ENCODE data around the gene PLEKHJ1. TPM values are rescaled to one million over a fixed set of nuclear protein-coding genes. Genes with fewer than 3 reads are reported as not detected.
A peak's percentile ranks its signal among the peaks of the same experiment; 100 is the strongest.

Gene PLEKHJ1
- polyA plus RNA-seq, 4 donors = 118 to 307 (median 278) TPM

GRCh38 chr19:2244125-2244411 lies 7.9 kb upstream of the PLEKHJ1 start:
- Histone ChIP-seq H3K4me1 (ENCODE audit: control insufficient read depth in 3 of 3, insufficient read depth in 2 of 3, low read depth in 1 of 3, low read length in 2 of 3) (peaks cover 5 to 56% (median 17%) of the 10 kb centered on the region in 3 donors), H3K9me3 (ENCODE audit: control insufficient read depth in 2 of 2, insufficient read depth in 1 of 2, low read depth in 1 of 2, low read length in 1 of 2) (no peaks in the 10 kb centered on the region), H3K4me3 (ENCODE audit: low read depth in 1 of 3, low read length in 3 of 3) (no peak overlapping the region), H3K27ac (ENCODE audit: low read depth in 1 of 3, low read length in 2 of 3) (peak overlapping the region in 2 of 3 donors; percentile 39 to 93), H3K27me3 (ENCODE audit: control insufficient read depth in 3 of 3, insufficient read depth in 3 of 3, low read length in 3 of 3) (peaks cover 0 to 4% (median 0%) of the 10 kb centered on the region in 3 donors), H3K36me3 (ENCODE audit: control insufficient read depth in 3 of 3, insufficient read depth in 2 of 3, low read depth in 1 of 3, low read length in 3 of 3) (peaks cover 30 to 91% (median 43%) of the 10 kb centered on the region in 3 donors)
- FAIRE-seq (no peak), DNase-seq (no peak)
- 24 to 67% (median 56%) methylated on average over 12 of the region's 12 CpGs for WGBS, 3 donors

GRCh38 chr19:2243274-2244124 lies 7.4 kb upstream of the PLEKHJ1 start:
- Histone ChIP-seq H3K27me3 (ENCODE audit: control insufficient read depth in 3 of 3, insufficient read depth in 3 of 3, low read length in 3 of 3) (no peaks in the 10 kb centered on the region), H3K9me3 (ENCODE audit: control insufficient read depth in 2 of 2, insufficient read depth in 1 of 2, low read depth in 1 of 2, low read length in 1 of 2) (no peaks in the 10 kb centered on the region), H3K36me3 (ENCODE audit: control insufficient read depth in 3 of 3, insufficient read depth in 2 of 3, low read depth in 1 of 3, low read length in 3 of 3) (peaks cover 30 to 90% (median 43%) of the 10 kb centered on the region in 3 donors), H3K27ac (ENCODE audit: low read depth in 1 of 3, low read length in 2 of 3) (peak overlapping the region; percentile 69 to 93 (median 77)), H3K4me1 (ENCODE audit: control insufficient read depth in 3 of 3, insufficient read depth in 2 of 3, low read depth in 1 of 3, low read length in 2 of 3) (peaks cover 5 to 61% (median 17%) of the 10 kb centered on the region in 3 donors), H3K4me3 (ENCODE audit: low read depth in 1 of 3, low read length in 3 of 3) (no peak overlapping the region)
- FAIRE-seq (no peak), DNase-seq (peak; percentile 91 to 94)
- 36 to 69% (median 44%) methylated on average over 32 of the region's 32 CpGs for WGBS, 3 donors

GRCh38 chr19:2242816-2243215 lies 6.7 kb upstream of the PLEKHJ1 start:
- Histone ChIP-seq H3K4me1 (ENCODE audit: control insufficient read depth in 3 of 3, insufficient read depth in 2 of 3, low read depth in 1 of 3, low read length in 2 of 3) (peaks cover 11 to 67% (median 17%) of the 10 kb centered on the region in 3 donors), H3K4me3 (ENCODE audit: low read depth in 1 of 3, low read length in 3 of 3) (no peak overlapping the region), H3K27me3 (ENCODE audit: control insufficient read depth in 3 of 3, insufficient read depth in 3 of 3, low read length in 3 of 3) (no peaks in the 10 kb centered on the region), H3K9me3 (ENCODE audit: control insufficient read depth in 2 of 2, insufficient read depth in 1 of 2, low read depth in 1 of 2, low read length in 1 of 2) (no peaks in the 10 kb centered on the region), H3K27ac (ENCODE audit: low read depth in 1 of 3, low read length in 2 of 3) (peak overlapping the region; percentile 57 to 93 (median 79)), H3K36me3 (ENCODE audit: control insufficient read depth in 3 of 3, insufficient read depth in 2 of 3, low read depth in 1 of 3, low read length in 3 of 3) (peaks cover 24 to 88% (median 40%) of the 10 kb centered on the region in 3 donors)
- DNase-seq (no peak), FAIRE-seq (no peak)
- 74 to 87% (median 80%) methylated on average over 8 of the region's 8 CpGs for WGBS, 3 donors

- H3K4me1 ChIP-seq (ENCODE audit: control insufficient read depth in 3 of 3, insufficient read depth in 2 of 3, low read depth in 1 of 3, low read length in 2 of 3) = peaks cover 11 to 74% (median 21%) of the 10 kb centered on the region in 3 donors
- H3K9me3 ChIP-seq (ENCODE audit: control insufficient read depth in 2 of 2, insufficient read depth in 1 of 2, low read depth in 1 of 2, low read length in 1 of 2) = peaks cover 0 to 2% of the 10 kb centered on the region in 2 donors
- DNase-seq (peak; percentile 92 to 95), FAIRE-seq (no peak)
- H3K27me3 ChIP-seq (ENCODE audit: control insufficient read depth in 3 of 3, insufficient read depth in 3 of 3, low read length in 3 of 3) = no peaks in the 10 kb centered on the region
- peak overlapping the region; percentile 57 to 93 (median 79) for H3K27ac ChIP-seq (ENCODE audit: low read depth in 1 of 3, low read length in 2 of 3)
- H3K4me3 ChIP-seq (ENCODE audit: low read depth in 1 of 3, low read length in 3 of 3) = no peak overlapping the region
- 33 to 60% (median 42%) methylated on average over 12 of the region's 12 CpGs for WGBS, 3 donors
- H3K36me3 ChIP-seq (ENCODE audit: control insufficient read depth in 3 of 3, insufficient read depth in 2 of 3, low read depth in 1 of 3, low read length in 3 of 3) = peaks cover 21 to 87% (median 36%) of the 10 kb centered on the region in 3 donors
Measured at GRCh38 chr19:2242092-2242537, 6.0 kb upstream of the PLEKHJ1 start.

GRCh38 chr19:2240881-2241760 lies 5.0 kb upstream of the PLEKHJ1 start:
- 30 to 63% (median 45%) methylated on average over 41 of the region's 41 CpGs for WGBS, 3 donors
- peaks cover 17 to 79% (median 27%) of the 10 kb centered on the region in 3 donors for H3K36me3 ChIP-seq (ENCODE audit: control insufficient read depth in 3 of 3, insufficient read depth in 2 of 3, low read depth in 1 of 3, low read length in 3 of 3)
- peak overlapping the region in 1 of 3 donors; percentile 44 for H3K4me3 ChIP-seq (ENCODE audit: low read depth in 1 of 3, low read length in 3 of 3)
- H3K27me3 ChIP-seq (ENCODE audit: control insufficient read depth in 3 of 3, insufficient read depth in 3 of 3, low read length in 3 of 3) = no peaks in the 10 kb centered on the region
- DNase-seq = peak; percentile 66 to 77
- H3K27ac ChIP-seq (ENCODE audit: low read depth in 1 of 3, low read length in 2 of 3) = peak overlapping the region; percentile 53 to 93 (median 79)
- peaks cover 0 to 2% of the 10 kb centered on the region in 2 donors for H3K9me3 ChIP-seq (ENCODE audit: control insufficient read depth in 2 of 2, insufficient read depth in 1 of 2, low read depth in 1 of 2, low read length in 1 of 2)
- H3K4me1 ChIP-seq (ENCODE audit: control insufficient read depth in 3 of 3, insufficient read depth in 2 of 3, low read depth in 1 of 3, low read length in 2 of 3) = peaks cover 11 to 74% (median 21%) of the 10 kb centered on the region in 3 donors
- FAIRE-seq = no peak

- Histone ChIP-seq H3K27ac (ENCODE audit: low read depth in 1 of 3, low read length in 2 of 3) (peak overlapping the region; percentile 52 to 93 (median 79)), H3K4me1 (ENCODE audit: control insufficient read depth in 3 of 3, insufficient read depth in 2 of 3, low read depth in 1 of 3, low read length in 2 of 3) (peaks cover 11 to 76% (median 21%) of the 10 kb centered on the region in 3 donors), H3K36me3 (ENCODE audit: control insufficient read depth in 3 of 3, insufficient read depth in 2 of 3, low read depth in 1 of 3, low read length in 3 of 3) (peaks cover 8 to 69% (median 17%) of the 10 kb centered on the region in 3 donors), H3K27me3 (ENCODE audit: control insufficient read depth in 3 of 3, insufficient read depth in 3 of 3, low read length in 3 of 3) (no peaks in the 10 kb centered on the region), H3K9me3 (ENCODE audit: control insufficient read depth in 2 of 2, insufficient read depth in 1 of 2, low read depth in 1 of 2, low read length in 1 of 2) (peaks cover 0 to 2% of the 10 kb centered on the region in 2 donors), H3K4me3 (ENCODE audit: low read depth in 1 of 3, low read length in 3 of 3) (peak overlapping the region; percentile 18 to 44 (median 40))
- DNase-seq = no peak
- FAIRE-seq = no peak
- 33 to 52% (median 34%) methylated on average over 34 of the region's 34 CpGs for WGBS, 3 donors
Measured at GRCh38 chr19:2239771-2240770, 3.9 kb upstream of the PLEKHJ1 start.

- Histone ChIP-seq H3K27ac (ENCODE audit: low read depth in 1 of 3, low read length in 2 of 3) (peak overlapping the region in 1 of 3 donors; percentile 93), H3K4me1 (ENCODE audit: control insufficient read depth in 3 of 3, insufficient read depth in 2 of 3, low read depth in 1 of 3, low read length in 2 of 3) (peaks cover 11 to 78% (median 20%) of the 10 kb centered on the region in 3 donors)
- 49 to 57% (median 55%) methylated on average over 10 of the region's 10 CpGs for WGBS, 3 donors
Measured at GRCh38 chr19:2239173-2239572, 3.0 kb upstream of the PLEKHJ1 start.

More at GRCh38 chr19:2239173-2239572, 3.0 kb upstream of the PLEKHJ1 start:
- no peak for DNase-seq
- no peak for FAIRE-seq
- H3K27me3 ChIP-seq (ENCODE audit: control insufficient read depth in 3 of 3, insufficient read depth in 3 of 3, low read length in 3 of 3) = no peaks in the 10 kb centered on the region
- H3K9me3 ChIP-seq (ENCODE audit: control insufficient read depth in 2 of 2, insufficient read depth in 1 of 2, low read depth in 1 of 2, low read length in 1 of 2) = peaks cover 0 to 2% of the 10 kb centered on the region in 2 donors
- no peak overlapping the region for H3K4me3 ChIP-seq (ENCODE audit: low read depth in 1 of 3, low read length in 3 of 3)
- peaks cover 2 to 69% (median 10%) of the 10 kb centered on the region in 3 donors for H3K36me3 ChIP-seq (ENCODE audit: control insufficient read depth in 3 of 3, insufficient read depth in 2 of 3, low read depth in 1 of 3, low read length in 3 of 3)

All from small intestine (tissue), 7 donors.